Stimulated activated CD4-positive, alpha-beta T cell treated with anti-CD3 and anti-CD28 coated beads, Interleukin-1b, Interleukin-23, amount 100 ng/mL, for 24 hours (primary cell): ENCODE results near the gene TEX54.
A peak's percentile ranks its signal among the peaks of the same experiment; 100 is the strongest.
"Not testable (repeated sequence)": the region's sequence is repeated elsewhere in the genome, so short reads cannot be mapped to it uniquely, and the experiment has no call there.

Source experiments
- DNase-seq, 4 experiments: peaks; one replicate each; pipeline ENCODE4 v3.0.0-alpha.2; 2020; ENCODE audit warnings: low read depth in 4 of 4, low spot score in 1 of 4

TEX54 gene

GRCh38 chr11:62855571-62856332, 23.1 kb upstream of the TEX54 start:
- peak; percentile 92 to 98 (median 95) for DNase-seq

GRCh38 chr11:62854825-62855570, 22.4 kb upstream of the TEX54 start:
- DNase-seq: no peak

GRCh38 chr11:62854013-62854824, 21.6 kb upstream of the TEX54 start:
- DNase-seq: no peak

- no peak for DNase-seq
Observed at GRCh38 chr11:62853279-62853965, 20.8 kb upstream of the TEX54 start.

- DNase-seq: no peak
Observed at GRCh38 chr11:62852523-62853188, 20.0 kb upstream of the TEX54 start.

- DNase-seq: no peak
Observed at GRCh38 chr11:62851807-62852522, 19.3 kb upstream of the TEX54 start.

- no peak for DNase-seq
Observed at GRCh38 chr11:62850911-62851806, 18.5 kb upstream of the TEX54 start.

GRCh38 chr11:62847767-62848314, 15.2 kb upstream of the TEX54 start:
- DNase-seq: no peak

GRCh38 chr11:62846177-62846576, 13.5 kb upstream of the TEX54 start:
- DNase-seq: no peak

GRCh38 chr11:62844154-62844553, 11.5 kb upstream of the TEX54 start:
- no peak for DNase-seq

- no peak for DNase-seq
Observed at GRCh38 chr11:62843466-62843865, 10.8 kb upstream of the TEX54 start.

GRCh38 chr11:62842891-62843290, 10.2 kb upstream of the TEX54 start:
- DNase-seq: not testable (repeated sequence)

- no peak for DNase-seq
Observed at GRCh38 chr11:62842171-62842741, 9.6 kb upstream of the TEX54 start.

GRCh38 chr11:62841361-62842170, 8.9 kb upstream of the TEX54 start:
- peak in 3 of 4 experiments; percentile 64 to 76 (median 71) for DNase-seq

GRCh38 chr11:62840721-62841360, 8.2 kb upstream of the TEX54 start:
- peak in 3 of 4 experiments; percentile 69 to 79 (median 77) for DNase-seq

GRCh38 chr11:62839050-62839945, 6.7 kb upstream of the TEX54 start, which contains the start of gene WDR74:
TSS of gene WDR74 (minus strand) at chr11:62839590. CDS start at chr11:62839570, 20 bp downstream.
- DNase-seq: peak in 3 of 4 experiments; percentile 75 to 85 (median 81)
